SK-N-SH treated with all-trans-retinoic acid at 6 μM for 48 hours (cell line): ENCODE data around the gene SAMSN1.

ENCODE experiments used
- ATAC-seq: fragments of 200-7000 bp; cut with Tn5 transposase; 3 replicates; pipeline ENCODE4 v1.9.1; 2020; ENCODE audit warnings: mild to moderate bottlenecking, moderate library complexity
- BACH2 ChIP-seq: fragments of 250-450 bp; sonication (Bioruptor Pico); IDR thresholded peaks from 2 replicates; pipeline ENCODE4 v1.9.0; 2021; ENCODE audit warnings: mild to moderate bottlenecking, borderline replicate concordance
- CSDC2 ChIP-seq: fragments of 250-450 bp; sonication (Bioruptor Pico); IDR thresholded peaks from 2 replicates; pipeline ENCODE4 v1.5.0; 2020; ENCODE audit warnings: mild to moderate bottlenecking, moderate library complexity
- CSRNP3 ChIP-seq: fragments of 250-450 bp; sonication (Bioruptor Pico); IDR thresholded peaks from 2 replicates; pipeline ENCODE4 v1.5.1; 2021; ENCODE audit warnings: mild to moderate bottlenecking, moderate library complexity
- GLIS3 ChIP-seq: fragments of 250-450 bp; sonication (Bioruptor Pico); IDR thresholded peaks from 2 replicates; pipeline ENCODE4 v1.5.0; 2020; ENCODE audit warnings: mild to moderate bottlenecking, moderate library complexity
- ISL1 ChIP-seq: fragments of 250-450 bp; sonication (Bioruptor Pico); IDR thresholded peaks from 2 replicates; pipeline ENCODE4 v2.1.2; 2022; ENCODE audit warnings: mild to moderate bottlenecking, moderate library complexity
- OSR1 ChIP-seq: fragments of 250-450 bp; sonication (Bioruptor Pico); IDR thresholded peaks from 2 replicates; pipeline ENCODE4 v1.8.0; 2022; ENCODE audit warnings: moderate library complexity, mild to moderate bottlenecking, inconsistent platforms
- POU6F1 ChIP-seq: fragments of 250-450 bp; sonication (Bioruptor Pico); IDR thresholded peaks from 2 replicates; pipeline ENCODE4 v1.8.0; 2021; ENCODE audit warnings: low read depth, mild to moderate bottlenecking, moderate library complexity, borderline replicate concordance
- PPARA ChIP-seq: fragments of 250-450 bp; sonication (Bioruptor Pico); IDR thresholded peaks from 2 replicates; pipeline ENCODE4 v1.5.0; 2020; ENCODE audit warnings: mild to moderate bottlenecking, borderline replicate concordance
- SNAI2 ChIP-seq: fragments of 250-450 bp; sonication (Bioruptor Pico); IDR thresholded peaks from 2 replicates; pipeline ENCODE4 v1.5.0; 2020; ENCODE audit warnings: mild to moderate bottlenecking, moderate library complexity
- TCF4 ChIP-seq: fragments of 250-450 bp; sonication (Bioruptor Pico); IDR thresholded peaks from 2 replicates; pipeline ENCODE4 v1.8.0; 2021; ENCODE audit warnings: mild to moderate bottlenecking, moderate library complexity, borderline replicate concordance
- TOX ChIP-seq: fragments of 250-450 bp; sonication (Bioruptor Pico); IDR thresholded peaks from 2 replicates; pipeline ENCODE4 v1.8.0; 2021; ENCODE audit warnings: mild to moderate bottlenecking, moderate library complexity, borderline replicate concordance
- TSHZ2 ChIP-seq: fragments of 250-450 bp; sonication (Bioruptor Pico); IDR thresholded peaks from 2 replicates; pipeline ENCODE4 v1.5.0; 2020; ENCODE audit warnings: mild to moderate bottlenecking, moderate library complexity
- ZC3H10 ChIP-seq: fragments of 250-450 bp; sonication (Bioruptor Pico); IDR thresholded peaks from 2 replicates; pipeline ENCODE4 v1.5.1; 2021; ENCODE audit warnings: mild to moderate bottlenecking, moderate library complexity
- ZFP30 ChIP-seq: fragments of 450-650 bp; formaldehyde crosslinking; IDR thresholded peaks from 2 replicates; pipeline ENCODE4 v1.5.0; 2022; ENCODE audit warnings: mild to moderate bottlenecking, moderate library complexity
- ZNF565 ChIP-seq: fragments of 450-650 bp; formaldehyde crosslinking; conservative IDR thresholded peaks from 2 replicates; pipeline ENCODE4 v1.5.0; 2020; ENCODE audit warnings: low read depth, mild to moderate bottlenecking, moderate library complexity
- ZNF70 ChIP-seq: fragments of 450-650 bp; formaldehyde crosslinking; IDR thresholded peaks from 2 replicates; pipeline ENCODE4 v1.5.0; 2020; ENCODE audit warnings: mild to moderate bottlenecking, moderate library complexity
- ZNF8 ChIP-seq: fragments of 450-650 bp; formaldehyde crosslinking; IDR thresholded peaks from 2 replicates; pipeline ENCODE4 v1.5.0; 2020; ENCODE audit warnings: mild to moderate bottlenecking, moderate library complexity
- TF ChIP-seq, protein P1 (sequence below): fragments of 250-450 bp; sonication (Bioruptor Pico); IDR thresholded peaks from 2 replicates; pipeline ENCODE4 v1.8.0; 2020; ENCODE audit warnings: mild to moderate bottlenecking, moderate library complexity, borderline replicate concordance

Gene SAMSN1

DNA sequence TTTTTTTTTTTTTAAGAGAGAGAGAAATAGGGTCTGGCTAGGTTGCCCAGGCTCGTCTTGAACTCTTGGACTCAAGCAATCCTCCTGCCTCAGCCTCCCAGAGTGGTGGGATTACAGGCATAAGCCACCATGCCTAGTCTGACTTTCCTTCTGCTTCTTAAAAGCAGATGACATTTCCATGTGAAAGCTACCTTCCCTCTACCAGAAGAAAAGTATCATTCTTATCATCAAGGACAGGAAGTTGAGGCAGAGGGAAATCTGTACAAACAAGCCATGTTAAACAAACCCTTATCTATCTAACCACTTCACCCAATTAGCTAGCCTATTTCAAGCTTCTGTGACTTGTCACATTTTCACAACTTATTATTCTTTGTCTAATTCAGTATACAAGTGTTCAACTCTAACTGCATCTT lies 54.8 kb downstream of the SAMSN1 start:
- ATAC-seq = no peak
- TF ChIP-seq ISL1 (CRISPR knock-in tag) (no peak), GLIS3 (CRISPR knock-in tag) (no peak), TCF4 (CRISPR knock-in tag) (no peak), PPARA (CRISPR knock-in tag) (no peak), ZFP30 (CRISPR knock-in tag) (no peak), CSDC2 (CRISPR knock-in tag) (no peak), TOX (CRISPR knock-in tag) (no peak)
- TF ChIP-seq, protein P1, sequence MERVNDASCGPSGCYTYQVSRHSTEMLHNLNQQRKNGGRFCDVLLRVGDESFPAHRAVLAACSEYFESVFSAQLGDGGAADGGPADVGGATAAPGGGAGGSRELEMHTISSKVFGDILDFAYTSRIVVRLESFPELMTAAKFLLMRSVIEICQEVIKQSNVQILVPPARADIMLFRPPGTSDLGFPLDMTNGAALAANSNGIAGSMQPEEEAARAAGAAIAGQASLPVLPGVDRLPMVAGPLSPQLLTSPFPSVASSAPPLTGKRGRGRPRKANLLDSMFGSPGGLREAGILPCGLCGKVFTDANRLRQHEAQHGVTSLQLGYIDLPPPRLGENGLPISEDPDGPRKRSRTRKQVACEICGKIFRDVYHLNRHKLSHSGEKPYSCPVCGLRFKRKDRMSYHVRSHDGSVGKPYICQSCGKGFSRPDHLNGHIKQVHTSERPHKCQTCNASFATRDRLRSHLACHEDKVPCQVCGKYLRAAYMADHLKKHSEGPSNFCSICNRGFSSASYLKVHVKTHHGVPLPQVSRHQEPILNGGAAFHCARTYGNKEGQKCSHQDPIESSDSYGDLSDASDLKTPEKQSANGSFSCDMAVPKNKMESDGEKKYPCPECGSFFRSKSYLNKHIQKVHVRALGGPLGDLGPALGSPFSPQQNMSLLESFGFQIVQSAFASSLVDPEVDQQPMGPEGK = no peak

DNA sequence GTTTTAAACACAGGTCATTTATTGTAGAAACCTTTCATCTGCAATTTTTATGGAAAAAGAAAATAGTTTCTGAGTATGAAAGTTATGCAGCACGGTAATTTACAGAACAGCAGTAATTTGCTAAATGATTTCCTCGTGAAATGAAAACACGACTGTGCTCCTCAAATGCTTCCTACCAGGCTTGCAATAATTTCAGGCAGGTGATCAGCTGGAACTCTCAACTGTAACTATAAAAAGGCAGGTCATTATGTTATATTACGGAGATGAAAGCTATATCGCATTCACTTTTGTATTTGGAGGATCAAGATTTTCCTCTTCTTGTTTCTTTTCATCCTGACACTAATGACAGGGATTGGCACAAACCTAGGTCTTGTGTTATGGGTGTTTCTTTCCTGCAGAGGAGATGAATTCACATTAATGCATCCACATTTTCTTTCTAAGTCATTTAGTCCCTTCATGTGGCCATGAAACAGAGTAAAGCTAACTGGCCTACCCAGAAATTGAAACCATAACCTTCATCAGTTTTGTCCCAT lies 57.4 kb downstream of the SAMSN1 start:
- no peak for ATAC-seq
- TF ChIP-seq TOX (CRISPR knock-in tag) (no peak), PPARA (CRISPR knock-in tag) (no peak), TSHZ2 (CRISPR knock-in tag) (no peak), ZC3H10 (CRISPR knock-in tag) (no peak), ZNF565 (CRISPR knock-in tag) (no peak)

DNA sequence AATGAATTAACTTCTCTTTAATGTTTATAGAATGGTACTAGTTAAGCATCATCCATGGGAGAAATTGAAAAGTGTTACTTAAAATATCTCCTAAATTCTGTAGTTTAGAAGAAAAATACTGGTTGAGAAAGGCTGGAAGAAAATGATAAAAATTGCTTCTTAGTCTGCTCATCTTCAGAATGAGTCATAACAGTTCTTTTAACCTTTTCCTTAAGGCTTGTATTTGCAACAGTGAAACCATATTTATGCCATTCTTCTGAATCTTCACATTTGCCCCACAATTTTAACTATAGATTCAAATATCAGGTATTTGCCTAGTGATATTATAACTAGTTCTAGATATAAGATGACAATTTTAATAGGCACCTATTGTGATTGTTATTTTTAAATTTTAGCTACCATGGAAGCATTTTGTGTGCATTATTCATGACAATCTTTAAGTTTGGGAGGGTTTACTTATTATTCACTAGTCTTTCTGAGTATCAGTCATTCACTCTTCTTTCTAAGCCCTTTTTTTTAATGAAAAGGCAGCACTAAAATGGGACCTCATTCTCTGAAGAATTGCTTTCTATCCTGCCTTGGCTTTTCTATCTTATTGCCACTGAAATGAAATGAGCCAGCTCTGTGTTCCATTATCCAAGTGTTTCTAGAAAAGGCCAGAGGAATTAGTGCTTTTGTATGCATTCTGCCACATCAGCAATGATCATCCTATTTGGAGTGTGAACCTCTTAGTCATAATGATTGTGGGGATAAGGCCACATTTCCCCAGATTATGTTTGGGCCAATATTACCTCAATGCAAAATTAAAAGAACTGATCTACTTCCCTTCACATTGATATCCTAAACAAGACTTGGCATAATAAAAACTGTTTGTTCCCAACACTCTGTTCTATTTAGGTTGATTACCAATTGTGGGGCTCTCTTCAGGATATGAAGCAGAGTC lies 58.4 kb downstream of the SAMSN1 start:
- TF ChIP-seq OSR1 (CRISPR knock-in tag) (no peak), POU6F1 (CRISPR knock-in tag) (no peak), ZFP30 (CRISPR knock-in tag) (no peak), ZNF8 (CRISPR knock-in tag) (no peak), ISL1 (CRISPR knock-in tag) (no peak), PPARA (CRISPR knock-in tag) (no peak), ZC3H10 (CRISPR knock-in tag) (no peak)
- no peak for ATAC-seq

DNA sequence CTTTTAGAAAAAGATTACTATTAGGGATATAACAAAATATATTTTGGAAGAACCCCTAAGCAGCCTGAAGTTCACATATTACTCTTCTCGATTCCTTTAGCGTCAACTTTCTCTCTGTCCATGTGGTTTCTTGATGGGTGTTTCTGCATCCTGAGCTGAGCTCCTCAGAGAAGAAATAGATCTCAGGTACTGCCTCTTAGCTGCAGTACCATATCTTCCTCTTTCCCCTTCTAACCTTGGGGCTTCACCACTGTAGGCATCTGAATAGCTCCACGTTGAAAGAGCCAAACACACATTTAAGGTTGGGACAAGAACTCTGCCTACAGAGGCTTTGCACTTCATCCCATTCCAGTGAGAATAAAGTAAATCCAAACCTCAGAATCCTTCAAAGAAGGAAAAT lies 59.2 kb downstream of the SAMSN1 start:
- TF ChIP-seq GLIS3 (CRISPR knock-in tag) = no peak
- no peak for TF ChIP-seq ZNF70 (CRISPR knock-in tag)
- no peak for TF ChIP-seq SNAI2 (CRISPR knock-in tag)
- TF ChIP-seq, protein P1 = no peak
- no peak for TF ChIP-seq TSHZ2 (CRISPR knock-in tag)
- no peak for TF ChIP-seq CSDC2 (CRISPR knock-in tag)
- TF ChIP-seq BACH2 = no peak
- no peak for TF ChIP-seq CSRNP3
- no peak for TF ChIP-seq ZC3H10 (CRISPR knock-in tag)
- no peak for ATAC-seq
